WTC11 (cell line): Measurements from ENCODE around the gene HIPK2. TPM values are rescaled to one million over a fixed set of nuclear protein-coding genes. Genes with fewer than 3 reads are reported as not detected.

ENCODE experiments used
- ATAC-seq: fragments of 200-7000 bp; cut with Tn5 transposase; 2 replicates; pipeline ENCODE4 v1.10.0; 2021; ENCODE audit warnings: mild to moderate bottlenecking, moderate library complexity
- CTCF ChIA-PET: fragments of 300-600 bp; sonication (Branson Sonifier 250); formaldehyde crosslinking; loops from one replicate; lab custom pipeline; 2021; ENCODE audit warnings: antibody characterized with exemption; lab: Charles Lee
- POLR2A ChIA-PET: fragments of 350-600 bp; sonication (Branson Sonifier 250); formaldehyde crosslinking; loops from one replicate; lab custom pipeline; 2021; ENCODE audit warnings: antibody characterized with exemption; lab: Charles Lee
- DNase-seq: peaks from one replicate; pipeline ENCODE4 v3.0.0; 2021; ENCODE audit warnings: low spot score
- H3K27ac Mint-ChIP-seq: 2 replicates; pipeline ENCODE4 v1.8.0; 2021; ENCODE audit warnings: mixed read lengths
- H3K27me3 Mint-ChIP-seq: 2 replicates; pipeline ENCODE4 v1.8.0; 2021; ENCODE audit warnings: low read depth, mild to moderate bottlenecking, moderate library complexity, mixed read lengths
- H3K36me3 Mint-ChIP-seq: 2 replicates; pipeline ENCODE4 v1.8.0; 2021; ENCODE audit warnings: mixed read lengths
- H3K4me1 Mint-ChIP-seq: 2 replicates; pipeline ENCODE4 v1.8.0; 2022; ENCODE audit warnings: mixed read lengths
- H3K4me3 Mint-ChIP-seq: 2 replicates; pipeline ENCODE4 v1.8.0; 2021; ENCODE audit warnings: mild to moderate bottlenecking, moderate library complexity, mixed read lengths
- H3K9me3 Mint-ChIP-seq: 2 replicates; pipeline ENCODE4 v1.8.0; 2021; ENCODE audit warnings: mixed read lengths
- CREM ChIP-seq: sonication (generic); formaldehyde crosslinking; IDR thresholded peaks from 2 replicates; pipeline ENCODE4 v1.8.1; 2022; ENCODE audit warnings: mild to moderate bottlenecking, missing genetic modification reagents, moderate library complexity
- FOXJ3 ChIP-seq: sonication (generic); formaldehyde crosslinking; IDR thresholded peaks from 2 replicates; pipeline ENCODE4 v1.9.0; 2021; ENCODE audit warnings: missing genetic modification reagents, mild to moderate bottlenecking, borderline replicate concordance
- FOXK1 ChIP-seq: sonication (generic); formaldehyde crosslinking; IDR thresholded peaks from 2 replicates; pipeline ENCODE4 v1.8.0; 2022; ENCODE audit warnings: mild to moderate bottlenecking, moderate library complexity, missing genetic modification reagents
- HMGA2 ChIP-seq: fragments of 250-450 bp; sonication (Bioruptor Pico); IDR thresholded peaks from 2 replicates; pipeline ENCODE4 v1.4.0; 2021; ENCODE audit warnings: mild to moderate bottlenecking, moderate library complexity
- MYBL2 ChIP-seq: sonication (generic); formaldehyde crosslinking; IDR thresholded peaks from 2 replicates; pipeline ENCODE4 v1.8.1; 2023; ENCODE audit warnings: mild to moderate bottlenecking, moderate library complexity, missing genetic modification reagents
- TCF7 ChIP-seq: sonication (generic); formaldehyde crosslinking; IDR thresholded peaks from 2 replicates; pipeline ENCODE4 v1.8.0; 2022; ENCODE audit warnings: mild to moderate bottlenecking, low read depth, missing genetic modification reagents, moderate library complexity
- TP53 ChIP-seq: sonication (generic); formaldehyde crosslinking; IDR thresholded peaks from 2 replicates; pipeline ENCODE4 v1.8.1; 2023; ENCODE audit warnings: mild to moderate bottlenecking, missing genetic modification reagents
- ZNF138 ChIP-seq: sonication (generic); formaldehyde crosslinking; conservative IDR thresholded peaks from 2 replicates; pipeline ENCODE4 v1.8.1; 2022; ENCODE audit warnings: mild to moderate bottlenecking, moderate library complexity, missing genetic modification reagents
- ZNF219 ChIP-seq: sonication (generic); formaldehyde crosslinking; IDR thresholded peaks from 2 replicates; pipeline ENCODE4 v1.8.0; 2023; ENCODE audit warnings: missing genetic modification reagents, mild to moderate bottlenecking, borderline replicate concordance
- ZNF317 ChIP-seq: sonication (generic); formaldehyde crosslinking; IDR thresholded peaks from 2 replicates; pipeline ENCODE4 v1.8.1; 2023; ENCODE audit warnings: low read depth, mild to moderate bottlenecking, moderate library complexity, missing genetic modification reagents, borderline replicate concordance
- ZNF396 ChIP-seq: fragments of 250-450 bp; sonication (Bioruptor Pico); IDR thresholded peaks from 2 replicates; pipeline ENCODE4 v1.8.0; 2021; ENCODE audit warnings: mild to moderate bottlenecking, moderate library complexity, borderline replicate concordance
- ZNF671 ChIP-seq: fragments of 250-450 bp; sonication (Bioruptor Pico); IDR thresholded peaks from 2 replicates; pipeline ENCODE4 v1.8.0; 2021; ENCODE audit warnings: mild to moderate bottlenecking
- total RNA-seq: library from RNA; stranded (reverse); gene quantifications from 3 replicates; pipeline ENCODE4 v1.2.3, GENCODE V29; 2021
- TF ChIP-seq, protein P1 (sequence below): fragments of 250-450 bp; sonication (Bioruptor Pico); IDR thresholded peaks from 2 replicates; pipeline ENCODE4 v1.9.0; 2021; ENCODE audit warnings: mild to moderate bottlenecking, borderline replicate concordance
- TF ChIP-seq, protein P2 (sequence below): fragments of 250-450 bp; sonication (Bioruptor Pico); IDR thresholded peaks from 2 replicates; pipeline ENCODE4 v1.9.0; 2021; ENCODE audit warnings: moderate library complexity, mild to moderate bottlenecking, inconsistent platforms, borderline replicate concordance
- TF ChIP-seq, protein P3 (sequence below): sonication (generic); formaldehyde crosslinking; IDR thresholded peaks from 2 replicates; pipeline ENCODE4 v1.8.1; 2022; ENCODE audit warnings: mild to moderate bottlenecking, moderate library complexity, missing genetic modification reagents
- TF ChIP-seq, protein P4 (sequence below): sonication (generic); formaldehyde crosslinking; conservative IDR thresholded peaks from 2 replicates; pipeline ENCODE4 v1.8.1; 2023; ENCODE audit warnings: mild to moderate bottlenecking, low read depth, missing genetic modification reagents, moderate library complexity
- TF ChIP-seq, protein P5 (sequence below): sonication (generic); formaldehyde crosslinking; IDR thresholded peaks from 2 replicates; pipeline ENCODE4 v1.8.0; 2022; ENCODE audit warnings: mild to moderate bottlenecking, missing genetic modification reagents

Gene HIPK2
- total RNA-seq, 1 experiment from 2014 or later: 25.3 TPM

DNA sequence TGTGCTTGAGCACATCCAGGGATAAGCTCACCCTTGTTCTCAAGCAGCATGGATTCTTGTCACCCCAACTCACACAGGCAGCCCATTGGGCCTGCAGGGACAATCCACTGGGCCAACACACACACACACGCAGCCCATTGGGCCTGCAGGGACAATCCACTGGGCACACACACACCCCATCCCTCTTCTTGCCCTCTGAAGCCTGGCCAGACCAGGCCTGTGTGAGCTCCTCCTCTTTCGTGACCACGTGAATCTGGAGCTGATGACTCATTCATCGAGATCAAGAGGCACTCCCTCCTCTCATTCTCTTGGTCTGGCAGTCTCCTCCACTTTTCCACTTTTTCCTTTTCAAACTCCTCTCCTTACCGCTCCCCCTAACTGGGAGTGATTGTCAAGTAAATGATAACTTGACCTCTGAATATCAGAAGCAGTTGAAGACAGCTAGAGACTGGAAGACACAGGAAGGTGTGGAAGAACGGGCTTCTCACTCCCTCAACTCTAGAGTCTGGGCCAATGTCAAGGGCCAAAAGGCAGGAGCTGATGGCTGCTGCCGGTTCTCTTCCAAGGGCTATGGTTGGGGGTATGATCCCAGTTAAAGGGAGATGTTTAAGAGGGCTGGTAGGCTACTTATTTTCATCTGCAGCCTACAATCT lies 89.7 kb downstream of the HIPK2 start (continued):
- TF ChIP-seq, protein P1, sequence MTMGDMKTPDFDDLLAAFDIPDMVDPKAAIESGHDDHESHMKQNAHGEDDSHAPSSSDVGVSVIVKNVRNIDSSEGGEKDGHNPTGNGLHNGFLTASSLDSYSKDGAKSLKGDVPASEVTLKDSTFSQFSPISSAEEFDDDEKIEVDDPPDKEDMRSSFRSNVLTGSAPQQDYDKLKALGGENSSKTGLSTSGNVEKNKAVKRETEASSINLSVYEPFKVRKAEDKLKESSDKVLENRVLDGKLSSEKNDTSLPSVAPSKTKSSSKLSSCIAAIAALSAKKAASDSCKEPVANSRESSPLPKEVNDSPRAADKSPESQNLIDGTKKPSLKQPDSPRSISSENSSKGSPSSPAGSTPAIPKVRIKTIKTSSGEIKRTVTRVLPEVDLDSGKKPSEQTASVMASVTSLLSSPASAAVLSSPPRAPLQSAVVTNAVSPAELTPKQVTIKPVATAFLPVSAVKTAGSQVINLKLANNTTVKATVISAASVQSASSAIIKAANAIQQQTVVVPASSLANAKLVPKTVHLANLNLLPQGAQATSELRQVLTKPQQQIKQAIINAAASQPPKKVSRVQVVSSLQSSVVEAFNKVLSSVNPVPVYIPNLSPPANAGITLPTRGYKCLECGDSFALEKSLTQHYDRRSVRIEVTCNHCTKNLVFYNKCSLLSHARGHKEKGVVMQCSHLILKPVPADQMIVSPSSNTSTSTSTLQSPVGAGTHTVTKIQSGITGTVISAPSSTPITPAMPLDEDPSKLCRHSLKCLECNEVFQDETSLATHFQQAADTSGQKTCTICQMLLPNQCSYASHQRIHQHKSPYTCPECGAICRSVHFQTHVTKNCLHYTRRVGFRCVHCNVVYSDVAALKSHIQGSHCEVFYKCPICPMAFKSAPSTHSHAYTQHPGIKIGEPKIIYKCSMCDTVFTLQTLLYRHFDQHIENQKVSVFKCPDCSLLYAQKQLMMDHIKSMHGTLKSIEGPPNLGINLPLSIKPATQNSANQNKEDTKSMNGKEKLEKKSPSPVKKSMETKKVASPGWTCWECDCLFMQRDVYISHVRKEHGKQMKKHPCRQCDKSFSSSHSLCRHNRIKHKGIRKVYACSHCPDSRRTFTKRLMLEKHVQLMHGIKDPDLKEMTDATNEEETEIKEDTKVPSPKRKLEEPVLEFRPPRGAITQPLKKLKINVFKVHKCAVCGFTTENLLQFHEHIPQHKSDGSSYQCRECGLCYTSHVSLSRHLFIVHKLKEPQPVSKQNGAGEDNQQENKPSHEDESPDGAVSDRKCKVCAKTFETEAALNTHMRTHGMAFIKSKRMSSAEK (CRISPR knock-in tag): no peak
- TF ChIP-seq TCF7 (CRISPR knock-in tag): no peak

DNA sequence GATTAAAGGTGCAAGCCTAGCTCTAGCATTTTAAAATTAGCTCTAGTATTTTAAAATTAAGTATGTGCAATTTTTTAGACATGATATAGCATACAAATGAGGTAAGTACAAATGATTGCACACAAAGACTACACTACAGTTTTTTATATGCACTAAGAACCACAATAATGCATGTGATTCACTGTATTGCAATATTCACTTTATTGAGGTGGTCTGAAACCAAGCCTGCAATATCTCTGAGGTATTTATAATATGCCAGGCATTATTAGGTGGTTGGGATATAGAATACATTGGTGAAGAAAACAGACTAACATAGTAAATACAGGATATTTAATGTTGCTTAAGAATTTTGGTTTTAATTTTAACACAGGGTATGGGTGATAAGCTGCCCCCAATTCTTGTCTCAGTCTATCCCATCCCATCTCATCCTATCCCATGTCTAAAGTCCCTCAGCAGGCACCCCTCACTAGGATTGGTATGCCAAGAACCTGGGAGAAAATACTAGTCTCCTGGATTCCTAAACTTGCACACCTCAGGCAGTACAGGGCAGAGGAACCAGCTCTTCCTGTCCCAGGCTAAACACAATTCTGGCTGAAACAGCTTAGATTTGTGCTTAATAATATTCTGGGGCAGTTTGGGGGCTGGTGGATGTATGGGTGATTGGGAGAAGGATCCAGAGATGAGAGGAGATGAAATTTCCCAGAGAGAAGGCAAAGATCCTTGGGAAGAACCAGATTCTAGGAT lies 90.4 kb downstream of the HIPK2 start:
- Mint-ChIP-seq H3K36me3 (peaks cover 7% of the 10 kb centered on the region), H3K4me3 (no peak overlapping the region), H3K4me1 (peaks cover 12% of the 10 kb centered on the region), H3K9me3 (peaks cover 7% of the 10 kb centered on the region), H3K27ac (no peak overlapping the region), H3K27me3 (no peaks in the 10 kb centered on the region; the same call in 1 of the 2 replicates)
- no peak for DNase-seq
- ChIA-PET POLR2A (interaction anchor here (0.6 kb wide), 1 partner anchor 390 kb away, joined by 3 read pairs; no protein-coding TSS in a partner anchor), CTCF (interaction anchor here (1.5 to 1.6 kb wide), 2 partner anchors 13 to 14 kb away, joined by 5 read pairs; no protein-coding TSS in a partner anchor)
- TF ChIP-seq, protein P2, sequence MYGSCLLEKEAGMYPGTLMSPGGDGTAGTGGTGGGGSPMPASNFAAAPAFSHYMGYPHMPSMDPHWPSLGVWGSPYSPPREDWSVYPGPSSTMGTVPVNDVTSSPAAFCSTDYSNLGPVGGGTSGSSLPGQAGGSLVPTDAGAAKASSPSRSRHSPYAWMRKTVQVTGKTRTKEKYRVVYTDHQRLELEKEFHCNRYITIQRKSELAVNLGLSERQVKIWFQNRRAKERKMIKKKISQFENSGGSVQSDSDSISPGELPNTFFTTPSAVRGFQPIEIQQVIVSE: no peak
- TF ChIP-seq HMGA2 (CRISPR knock-in tag) (no peak), ZNF317 (CRISPR knock-in tag) (no peak), ZNF396 (CRISPR knock-in tag) (no peak)
- TF ChIP-seq, protein P3, sequence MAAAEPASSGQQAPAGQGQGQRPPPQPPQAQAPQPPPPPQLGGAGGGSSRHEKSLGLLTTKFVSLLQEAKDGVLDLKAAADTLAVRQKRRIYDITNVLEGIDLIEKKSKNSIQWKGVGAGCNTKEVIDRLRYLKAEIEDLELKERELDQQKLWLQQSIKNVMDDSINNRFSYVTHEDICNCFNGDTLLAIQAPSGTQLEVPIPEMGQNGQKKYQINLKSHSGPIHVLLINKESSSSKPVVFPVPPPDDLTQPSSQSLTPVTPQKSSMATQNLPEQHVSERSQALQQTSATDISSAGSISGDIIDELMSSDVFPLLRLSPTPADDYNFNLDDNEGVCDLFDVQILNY (CRISPR knock-in tag): no peak
- TF ChIP-seq, protein P4, sequence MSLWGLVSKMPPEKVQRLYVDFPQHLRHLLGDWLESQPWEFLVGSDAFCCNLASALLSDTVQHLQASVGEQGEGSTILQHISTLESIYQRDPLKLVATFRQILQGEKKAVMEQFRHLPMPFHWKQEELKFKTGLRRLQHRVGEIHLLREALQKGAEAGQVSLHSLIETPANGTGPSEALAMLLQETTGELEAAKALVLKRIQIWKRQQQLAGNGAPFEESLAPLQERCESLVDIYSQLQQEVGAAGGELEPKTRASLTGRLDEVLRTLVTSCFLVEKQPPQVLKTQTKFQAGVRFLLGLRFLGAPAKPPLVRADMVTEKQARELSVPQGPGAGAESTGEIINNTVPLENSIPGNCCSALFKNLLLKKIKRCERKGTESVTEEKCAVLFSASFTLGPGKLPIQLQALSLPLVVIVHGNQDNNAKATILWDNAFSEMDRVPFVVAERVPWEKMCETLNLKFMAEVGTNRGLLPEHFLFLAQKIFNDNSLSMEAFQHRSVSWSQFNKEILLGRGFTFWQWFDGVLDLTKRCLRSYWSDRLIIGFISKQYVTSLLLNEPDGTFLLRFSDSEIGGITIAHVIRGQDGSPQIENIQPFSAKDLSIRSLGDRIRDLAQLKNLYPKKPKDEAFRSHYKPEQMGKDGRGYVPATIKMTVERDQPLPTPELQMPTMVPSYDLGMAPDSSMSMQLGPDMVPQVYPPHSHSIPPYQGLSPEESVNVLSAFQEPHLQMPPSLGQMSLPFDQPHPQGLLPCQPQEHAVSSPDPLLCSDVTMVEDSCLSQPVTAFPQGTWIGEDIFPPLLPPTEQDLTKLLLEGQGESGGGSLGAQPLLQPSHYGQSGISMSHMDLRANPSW (CRISPR knock-in tag): no peak
- ATAC-seq: no peak

DNA sequence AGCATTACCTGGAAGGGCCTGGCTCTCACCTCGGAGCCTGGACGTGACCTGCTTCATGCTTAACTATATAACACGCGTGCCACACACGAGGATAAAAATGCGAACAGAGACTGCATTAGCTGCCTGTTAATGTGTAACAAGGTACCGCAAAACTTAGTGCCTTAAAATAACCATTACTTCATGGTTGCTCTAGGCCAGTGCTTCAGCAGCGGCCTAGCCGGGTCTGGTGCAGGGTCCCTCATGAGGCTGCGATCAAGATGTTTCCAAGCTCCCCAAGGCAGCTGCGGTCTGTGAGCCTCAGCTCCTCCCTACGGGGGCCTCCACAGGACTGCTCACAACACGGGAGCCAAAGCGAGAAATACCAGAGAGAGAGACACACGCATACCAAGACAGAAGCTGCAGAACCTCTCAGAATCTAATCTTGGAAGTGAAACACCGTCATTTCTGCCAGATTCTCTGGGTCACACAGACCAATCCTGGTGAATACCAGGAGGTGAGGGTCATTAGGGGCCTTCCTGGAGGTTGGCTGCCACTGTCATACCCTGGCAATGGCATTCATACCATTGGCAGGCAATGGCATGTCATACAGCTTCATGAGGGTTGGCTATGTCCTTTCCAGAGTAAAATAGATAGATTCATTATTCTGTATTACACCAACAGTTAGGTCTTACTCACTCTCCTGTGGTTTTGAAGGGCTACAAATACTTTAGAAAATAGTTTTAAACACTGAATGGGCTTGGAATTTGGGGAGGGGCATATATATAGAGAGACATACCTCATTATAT lies 94.5 kb downstream of the HIPK2 start:
- ATAC-seq: no peak
- POLR2A ChIA-PET: no interaction called here
- DNase-seq: no peak
- Mint-ChIP-seq H3K4me1 (peaks cover 45% of the 10 kb centered on the region), H3K27me3 (no peaks in the 10 kb centered on the region; the same call in 1 of the 2 replicates), H3K27ac (no peak overlapping the region), H3K9me3 (peaks cover 7% of the 10 kb centered on the region), H3K36me3 (peaks cover 7% of the 10 kb centered on the region), H3K4me3 (no peak overlapping the region)
- CTCF ChIA-PET: interaction anchor here (1.3 kb wide), 1 partner anchor 10 kb away, joined by 5 read pairs; no protein-coding TSS in a partner anchor
- TF ChIP-seq, protein P3 (CRISPR knock-in tag): no peak
- no peak for TF ChIP-seq ZNF219
- no peak for TF ChIP-seq TP53
- TF ChIP-seq ZNF671 (CRISPR knock-in tag): no peak
- no peak for TF ChIP-seq MYBL2 (CRISPR knock-in tag)
- TF ChIP-seq FOXJ3: no peak
- no peak for TF ChIP-seq ZNF138 (CRISPR knock-in tag)
- TF ChIP-seq FOXK1 (CRISPR knock-in tag): no peak
- TF ChIP-seq CREM (CRISPR knock-in tag): no peak
- TF ChIP-seq, protein P5, sequence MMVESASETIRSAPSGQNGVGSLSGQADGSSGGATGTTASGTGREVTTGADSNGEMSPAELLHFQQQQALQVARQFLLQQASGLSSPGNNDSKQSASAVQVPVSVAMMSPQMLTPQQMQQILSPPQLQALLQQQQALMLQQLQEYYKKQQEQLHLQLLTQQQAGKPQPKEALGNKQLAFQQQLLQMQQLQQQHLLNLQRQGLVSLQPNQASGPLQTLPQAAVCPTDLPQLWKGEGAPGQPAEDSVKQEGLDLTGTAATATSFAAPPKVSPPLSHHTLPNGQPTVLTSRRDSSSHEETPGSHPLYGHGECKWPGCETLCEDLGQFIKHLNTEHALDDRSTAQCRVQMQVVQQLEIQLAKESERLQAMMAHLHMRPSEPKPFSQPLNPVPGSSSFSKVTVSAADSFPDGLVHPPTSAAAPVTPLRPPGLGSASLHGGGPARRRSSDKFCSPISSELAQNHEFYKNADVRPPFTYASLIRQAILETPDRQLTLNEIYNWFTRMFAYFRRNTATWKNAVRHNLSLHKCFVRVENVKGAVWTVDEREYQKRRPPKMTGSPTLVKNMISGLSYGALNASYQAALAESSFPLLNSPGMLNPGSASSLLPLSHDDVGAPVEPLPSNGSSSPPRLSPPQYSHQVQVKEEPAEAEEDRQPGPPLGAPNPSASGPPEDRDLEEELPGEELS (CRISPR knock-in tag): no peak
